GM10847 (cell line): ENCODE measurements around the gene C3orf20.

Experiments
- POLR2A ChIP-seq: IDR thresholded peaks from 2 replicates; pipeline ENCODE4 v1.6.1; 2011; ENCODE audit not compliant: insufficient read length; ENCODE audit errors: extremely low read depth

The C3orf20 gene

DNA sequence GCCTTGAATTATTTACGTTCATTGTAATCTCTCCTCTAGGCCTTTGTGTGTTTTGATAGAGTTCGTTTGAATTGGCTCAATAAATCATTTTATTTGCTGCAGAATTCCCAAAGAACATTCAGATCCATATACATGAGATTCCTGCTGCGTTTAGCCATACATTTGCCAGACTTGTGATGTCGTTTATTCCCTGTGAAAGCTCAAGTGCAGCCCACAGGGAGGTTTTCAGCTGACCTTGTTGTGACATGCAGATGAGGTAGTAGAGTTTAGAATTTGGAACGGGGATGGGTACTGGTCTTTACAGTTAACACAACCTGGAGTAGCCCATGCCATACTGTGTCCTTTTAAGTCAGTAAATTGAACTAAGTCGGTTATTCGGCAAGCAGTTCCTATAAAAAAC, at the start of gene C3orf20:
C3orf20 (plus strand) TSS at position 301 of the 400 bp plus-strand sequence. CDS start 7,573 bp downstream, outside the sequence.
- no peak for TF ChIP-seq POLR2A

- TF ChIP-seq POLR2A, result no peak
Measured at GRCh38 chr3:14625443-14625842, 49.5 kb upstream of the C3orf20 start.

GRCh38 chr3:14627815-14628214, 47.1 kb upstream of the C3orf20 start:
- TF ChIP-seq POLR2A, result no peak

GRCh38 chr3:14628406-14628805, 46.5 kb upstream of the C3orf20 start:
- TF ChIP-seq POLR2A, result no peak

- TF ChIP-seq POLR2A, result no peak
Measured at GRCh38 chr3:14630404-14631100, 44.4 kb upstream of the C3orf20 start.

DNA sequence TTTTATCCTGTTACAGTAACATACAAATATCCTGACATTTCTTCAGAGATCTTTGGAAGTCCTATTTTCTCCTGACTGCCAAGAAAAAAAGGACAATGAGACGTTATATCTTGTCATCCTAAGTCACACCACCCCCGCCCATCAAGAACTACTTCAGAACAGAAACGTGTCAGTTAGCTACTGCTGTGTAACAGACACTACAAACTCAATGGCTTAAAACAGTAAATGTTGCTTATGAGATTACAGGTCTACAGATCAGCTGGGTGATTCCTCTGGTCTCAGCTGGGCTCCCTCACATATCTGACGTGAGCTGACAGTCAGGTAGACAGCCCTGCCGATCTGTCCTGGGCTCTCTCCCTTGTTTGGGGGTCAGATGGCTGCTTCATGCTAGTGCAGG, 43.8 kb upstream of the C3orf20 start:
- no peak for TF ChIP-seq POLR2A

DNA sequence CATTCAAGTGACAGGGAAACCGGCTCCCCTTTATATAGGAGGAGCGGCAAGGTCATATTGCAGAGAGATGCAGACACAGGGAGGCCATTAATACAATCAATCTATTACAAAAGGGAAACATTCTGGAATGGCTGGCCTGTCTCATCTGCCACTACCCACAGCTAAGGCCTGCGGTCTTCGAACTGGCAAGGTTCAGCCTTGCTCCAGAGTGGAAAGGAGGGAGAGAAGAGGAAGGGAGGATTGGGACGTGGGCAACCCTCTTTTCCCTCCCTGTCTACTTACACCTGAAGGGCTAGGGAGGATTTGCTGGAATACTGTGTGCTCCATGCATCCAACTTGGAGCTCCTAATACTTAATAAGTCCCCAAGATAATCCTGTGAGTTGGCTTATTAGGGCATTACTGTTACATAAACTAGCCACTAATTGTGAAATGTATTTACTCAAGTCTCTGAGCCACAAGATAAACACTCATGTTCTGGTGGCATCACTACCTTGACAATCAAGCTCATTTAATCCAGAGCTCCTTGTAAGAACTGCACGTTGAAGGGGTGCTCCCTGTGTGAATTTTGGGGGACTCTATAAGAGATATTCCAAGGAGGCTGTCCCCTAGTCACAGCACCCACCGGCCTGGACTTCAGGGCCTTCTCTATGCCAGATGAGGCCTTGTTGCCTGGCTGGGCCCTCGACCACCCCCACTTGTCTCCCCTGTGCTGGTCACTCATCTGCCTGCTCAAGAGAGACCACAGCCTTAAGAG, 43.1 kb upstream of the C3orf20 start:
- no peak for TF ChIP-seq POLR2A

- no peak for TF ChIP-seq POLR2A
Measured at GRCh38 chr3:14632442-14632930, 42.5 kb upstream of the C3orf20 start.

- TF ChIP-seq POLR2A, result no peak
Measured at GRCh38 chr3:14633417-14633816, 41.5 kb upstream of the C3orf20 start.

GRCh38 chr3:14633819-14634424, 41.0 kb upstream of the C3orf20 start:
- TF ChIP-seq POLR2A, result no peak

- no peak for TF ChIP-seq POLR2A
Measured at GRCh38 chr3:14634763-14635400, 40.1 kb upstream of the C3orf20 start.

DNA sequence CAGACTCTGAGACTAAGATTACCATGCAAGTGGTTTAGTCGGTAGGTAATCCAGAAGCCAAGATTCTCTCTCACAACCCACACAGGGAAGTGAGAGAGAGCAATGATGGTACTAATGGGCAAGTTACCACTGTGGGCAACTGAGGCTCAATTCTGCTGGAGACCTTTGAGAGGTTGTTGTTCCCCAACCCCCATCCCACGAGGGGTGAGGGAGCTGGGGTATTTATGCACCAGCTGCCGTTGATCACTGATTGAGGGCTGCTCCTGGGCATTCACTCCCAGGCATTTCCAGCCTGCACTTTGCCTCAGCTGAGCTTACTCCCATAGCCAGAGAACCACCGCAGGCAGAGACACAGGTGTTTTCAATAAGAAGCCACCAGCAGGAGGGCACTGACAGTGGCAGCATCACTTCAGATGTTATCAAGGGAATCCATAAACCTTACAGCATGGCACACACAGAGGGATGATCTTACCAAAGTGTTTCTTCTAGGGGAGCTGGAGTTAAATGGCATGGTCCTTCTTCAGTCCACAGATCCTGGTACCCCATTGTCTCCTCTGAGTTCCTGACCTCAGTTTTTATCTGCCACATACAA, 38.3 kb upstream of the C3orf20 start:
- TF ChIP-seq POLR2A, result no peak

- TF ChIP-seq POLR2A, result no peak
Measured at GRCh38 chr3:14640157-14640562, 34.8 kb upstream of the C3orf20 start.

DNA sequence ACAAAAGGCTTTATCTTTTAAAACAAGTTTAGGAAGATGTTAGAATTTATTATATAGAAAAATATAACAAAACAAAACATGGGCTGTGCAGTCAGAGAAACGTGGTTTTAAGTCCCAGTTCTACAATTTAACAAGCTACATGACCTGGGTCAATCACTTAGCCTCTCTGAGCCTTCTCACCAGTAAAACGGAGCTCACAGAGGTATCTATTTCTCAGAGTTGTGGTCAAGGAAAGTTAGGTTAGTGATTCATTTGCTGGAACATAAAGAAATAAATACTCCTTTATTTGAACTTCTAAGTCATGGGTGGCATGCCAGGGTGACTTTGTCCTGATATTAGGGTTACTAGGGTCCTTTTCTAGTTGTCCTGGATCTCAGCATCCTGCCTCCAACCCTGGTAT, 34.2 kb upstream of the C3orf20 start:
- TF ChIP-seq POLR2A, result no peak

DNA sequence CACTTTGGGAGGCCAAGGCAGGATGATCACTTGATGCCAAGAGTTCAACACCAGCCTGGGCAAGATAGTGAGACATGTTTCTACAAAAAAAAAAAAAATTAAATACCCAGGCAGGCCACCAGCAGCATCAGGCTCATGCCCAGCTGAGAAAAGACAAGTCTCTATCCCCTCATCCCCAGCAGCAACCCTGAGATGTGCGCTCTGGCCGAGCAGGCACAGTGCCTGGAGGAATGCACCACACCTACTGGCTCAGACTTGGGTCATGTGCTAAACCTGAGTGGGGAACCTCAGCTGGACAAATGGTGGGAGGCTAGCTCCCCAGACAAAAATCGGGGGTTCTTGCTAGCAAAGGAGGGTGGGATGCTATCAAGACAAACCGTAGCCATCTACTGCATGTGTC, 33.6 kb upstream of the C3orf20 start:
- no peak for TF ChIP-seq POLR2A
